ENCODE measurements around the gene SERPINA3.

DNA sequence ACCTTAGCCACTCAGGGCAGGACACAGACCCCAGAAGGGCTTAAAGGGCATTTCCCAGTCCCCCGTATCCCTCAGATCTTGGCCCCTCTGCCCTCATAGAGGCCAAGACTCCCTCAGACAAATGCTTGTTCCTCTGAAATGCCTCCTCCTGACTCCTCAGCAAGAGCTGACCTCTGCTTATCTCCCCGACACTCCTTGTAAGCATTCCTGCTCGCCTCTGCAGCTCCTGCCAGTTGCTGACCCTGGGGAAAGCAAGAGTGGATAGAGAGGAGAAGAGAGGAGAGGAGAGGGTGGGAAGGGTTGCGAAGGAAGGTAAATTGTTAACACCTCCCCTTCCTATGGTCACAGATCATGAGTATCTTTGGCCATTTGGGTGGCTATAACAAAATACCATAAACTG lies 23.9 kb upstream of the SERPINA3 start:
- TF ChIP-seq, protein P1, sequence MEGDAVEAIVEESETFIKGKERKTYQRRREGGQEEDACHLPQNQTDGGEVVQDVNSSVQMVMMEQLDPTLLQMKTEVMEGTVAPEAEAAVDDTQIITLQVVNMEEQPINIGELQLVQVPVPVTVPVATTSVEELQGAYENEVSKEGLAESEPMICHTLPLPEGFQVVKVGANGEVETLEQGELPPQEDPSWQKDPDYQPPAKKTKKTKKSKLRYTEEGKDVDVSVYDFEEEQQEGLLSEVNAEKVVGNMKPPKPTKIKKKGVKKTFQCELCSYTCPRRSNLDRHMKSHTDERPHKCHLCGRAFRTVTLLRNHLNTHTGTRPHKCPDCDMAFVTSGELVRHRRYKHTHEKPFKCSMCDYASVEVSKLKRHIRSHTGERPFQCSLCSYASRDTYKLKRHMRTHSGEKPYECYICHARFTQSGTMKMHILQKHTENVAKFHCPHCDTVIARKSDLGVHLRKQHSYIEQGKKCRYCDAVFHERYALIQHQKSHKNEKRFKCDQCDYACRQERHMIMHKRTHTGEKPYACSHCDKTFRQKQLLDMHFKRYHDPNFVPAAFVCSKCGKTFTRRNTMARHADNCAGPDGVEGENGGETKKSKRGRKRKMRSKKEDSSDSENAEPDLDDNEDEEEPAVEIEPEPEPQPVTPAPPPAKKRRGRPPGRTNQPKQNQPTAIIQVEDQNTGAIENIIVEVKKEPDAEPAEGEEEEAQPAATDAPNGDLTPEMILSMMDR (IDR thresholded peaks at IDR 0.05), result no peak
- TF ChIP-seq POLR2AphosphoS5 (IDR thresholded peaks at IDR 0.05), result no peak
- TF ChIP-seq EP300 (IDR thresholded peaks at IDR 0.05), result no peak
- no peak for TF ChIP-seq POLR2A (IDR thresholded peaks at IDR 0.05)

Measured in suprapubic skin (tissue), 4 donors.